ENCODE measurements around the gene OR4M2.
"Not testable (repeated sequence)": the region's sequence is repeated elsewhere in the genome, so short reads cannot be mapped to it uniquely, and the experiment has no call there.

The OR4M2 gene

GRCh38 chr15:22080227-22080626 is at the start of gene OR4M2:
Gene OR4M2 (plus strand): TSS chr15:22080527. CDS start chr15:22080625, 98 bp downstream.
- not testable (repeated sequence) for DNase-seq

GRCh38 chr15:22069267-22069666 is 11.1 kb upstream of the OR4M2 start:
- DNase-seq: not testable (repeated sequence)

GRCh38 chr15:22081386-22081785 is 1.1 kb downstream of the OR4M2 start:
- DNase-seq: not testable (repeated sequence)

- not testable (repeated sequence) for DNase-seq
These were observed 18.4 kb downstream of the OR4M2 start for GRCh38 chr15:22098616-22099253.

- DNase-seq: not testable (repeated sequence)
These were observed 19.1 kb downstream of the OR4M2 start for GRCh38 chr15:22099289-22099891.

- not testable (repeated sequence) for DNase-seq
These were observed 41.7 kb downstream of the OR4M2 start for GRCh38 chr15:22122033-22122432.

All from NCI-H2227 treated with DMSO at 0.1 percent for 48 hours (cell line).